HG03060 (cell line): ENCODE measurements around the gene PSTPIP2.
"Not testable (repeated sequence)": the region's sequence is repeated elsewhere in the genome, so short reads cannot be mapped to it uniquely, and the experiment has no call there.

Experiments
- ATAC-seq: cut with Tn5 transposase; IDR thresholded peaks from one replicate; pipeline ENCODE4 v1.9.1; 2021; ENCODE audit warnings: low read depth, moderate number of reproducible peaks; ENCODE audit not compliant: unreplicated experiment

Gene PSTPIP2, protein sequence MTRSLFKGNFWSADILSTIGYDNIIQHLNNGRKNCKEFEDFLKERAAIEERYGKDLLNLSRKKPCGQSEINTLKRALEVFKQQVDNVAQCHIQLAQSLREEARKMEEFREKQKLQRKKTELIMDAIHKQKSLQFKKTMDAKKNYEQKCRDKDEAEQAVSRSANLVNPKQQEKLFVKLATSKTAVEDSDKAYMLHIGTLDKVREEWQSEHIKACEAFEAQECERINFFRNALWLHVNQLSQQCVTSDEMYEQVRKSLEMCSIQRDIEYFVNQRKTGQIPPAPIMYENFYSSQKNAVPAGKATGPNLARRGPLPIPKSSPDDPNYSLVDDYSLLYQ

DNA sequence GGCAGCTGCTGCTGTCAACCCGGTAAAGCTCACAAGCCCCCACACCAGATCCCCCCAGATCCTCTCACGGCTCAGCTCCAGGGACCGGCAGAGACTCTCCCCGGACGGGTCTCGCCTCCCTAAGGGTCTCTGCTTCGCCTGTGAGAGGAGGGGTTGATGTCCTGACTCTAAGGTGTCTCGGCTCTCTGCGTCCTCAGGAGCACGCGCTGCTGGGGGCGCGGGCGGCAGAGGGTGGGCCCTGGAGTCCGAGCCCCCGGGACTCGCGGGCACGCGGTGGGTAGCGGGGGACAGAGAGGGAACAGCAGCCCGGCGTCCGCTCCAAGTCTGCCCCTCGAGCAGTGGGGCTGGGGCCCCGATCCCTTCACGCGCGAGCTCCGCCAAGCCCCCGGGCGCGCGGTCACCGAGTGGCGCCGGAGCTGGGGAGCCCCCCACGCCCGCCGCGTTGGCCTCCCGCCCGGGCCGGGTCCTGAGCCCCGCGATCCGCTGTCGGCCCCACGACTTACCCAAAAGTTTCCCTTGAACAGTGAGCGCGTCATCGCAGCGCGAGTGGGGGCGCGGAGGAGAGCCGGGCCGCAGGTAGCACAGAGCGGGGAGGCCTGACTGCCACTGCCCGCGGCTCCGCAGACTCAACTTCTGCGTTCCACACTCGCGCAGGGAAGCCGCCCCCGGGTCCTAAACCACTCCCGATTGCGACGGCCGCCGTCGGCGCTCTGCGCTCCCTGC, at the start of gene PSTPIP2:
TSS of gene PSTPIP2 (minus strand) at position 608 of the 723 bp plus-strand sequence. CDS start at position 536, 72 bp downstream.
- no peak for ATAC-seq

DNA sequence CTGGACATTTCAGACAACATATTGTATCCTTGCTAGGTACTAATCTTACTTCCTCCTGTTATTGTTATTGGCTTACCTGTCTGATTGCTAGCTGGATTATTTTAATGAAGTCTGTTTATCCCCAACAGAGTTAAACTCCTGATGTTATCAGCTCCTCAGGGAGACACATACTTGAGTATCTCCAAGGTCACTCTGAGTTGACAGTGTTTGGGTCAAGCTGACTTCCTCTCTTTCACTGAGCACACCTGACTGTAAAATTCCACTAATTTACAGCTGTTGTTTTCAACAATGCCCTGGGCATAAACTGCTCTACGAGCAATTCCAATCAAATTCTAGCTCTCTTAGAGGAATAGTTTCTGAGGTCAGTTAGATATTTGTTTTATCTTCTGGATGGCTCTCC, 41.7 kb upstream of the PSTPIP2 start:
- ATAC-seq, result no peak

DNA sequence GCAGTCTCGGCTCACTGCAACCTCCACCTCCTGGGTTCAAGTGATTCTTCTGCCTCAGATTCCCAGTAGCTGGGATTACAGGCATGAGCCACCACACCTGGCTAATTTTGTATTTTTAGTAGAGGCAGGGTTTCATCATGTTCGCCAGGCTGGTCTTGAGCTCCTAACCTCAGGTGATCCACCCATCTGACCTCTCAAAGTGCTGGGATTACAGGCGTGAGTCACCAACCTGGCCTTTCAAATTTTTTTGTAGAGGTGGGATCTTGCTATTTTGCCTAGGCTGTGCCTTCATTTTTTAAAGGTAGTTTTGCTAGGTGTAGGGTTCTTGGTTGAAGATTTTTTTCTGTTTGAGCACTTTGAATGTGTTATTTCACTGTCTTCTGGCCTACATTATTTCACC, 38.3 kb upstream of the PSTPIP2 start:
- no peak for ATAC-seq

DNA sequence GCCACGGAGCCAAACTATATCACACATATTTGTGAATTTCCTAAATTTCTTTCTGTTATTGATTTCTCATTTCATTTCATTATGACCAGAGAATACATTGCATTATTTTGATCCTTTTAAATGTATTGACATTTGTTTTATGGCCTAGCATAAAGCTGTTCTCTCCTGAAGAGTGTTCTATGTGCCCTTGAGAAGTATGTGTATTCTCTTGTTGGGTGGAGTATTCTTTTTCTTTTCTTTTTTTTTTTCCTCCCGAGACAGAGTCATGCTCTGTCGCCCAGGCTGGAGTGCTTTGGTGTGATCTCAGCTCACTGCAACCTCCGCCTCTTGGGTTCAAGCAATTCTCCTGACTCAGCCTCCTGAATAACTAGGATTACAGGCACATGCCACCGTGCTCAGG, 37.3 kb upstream of the PSTPIP2 start:
- no peak for ATAC-seq

DNA sequence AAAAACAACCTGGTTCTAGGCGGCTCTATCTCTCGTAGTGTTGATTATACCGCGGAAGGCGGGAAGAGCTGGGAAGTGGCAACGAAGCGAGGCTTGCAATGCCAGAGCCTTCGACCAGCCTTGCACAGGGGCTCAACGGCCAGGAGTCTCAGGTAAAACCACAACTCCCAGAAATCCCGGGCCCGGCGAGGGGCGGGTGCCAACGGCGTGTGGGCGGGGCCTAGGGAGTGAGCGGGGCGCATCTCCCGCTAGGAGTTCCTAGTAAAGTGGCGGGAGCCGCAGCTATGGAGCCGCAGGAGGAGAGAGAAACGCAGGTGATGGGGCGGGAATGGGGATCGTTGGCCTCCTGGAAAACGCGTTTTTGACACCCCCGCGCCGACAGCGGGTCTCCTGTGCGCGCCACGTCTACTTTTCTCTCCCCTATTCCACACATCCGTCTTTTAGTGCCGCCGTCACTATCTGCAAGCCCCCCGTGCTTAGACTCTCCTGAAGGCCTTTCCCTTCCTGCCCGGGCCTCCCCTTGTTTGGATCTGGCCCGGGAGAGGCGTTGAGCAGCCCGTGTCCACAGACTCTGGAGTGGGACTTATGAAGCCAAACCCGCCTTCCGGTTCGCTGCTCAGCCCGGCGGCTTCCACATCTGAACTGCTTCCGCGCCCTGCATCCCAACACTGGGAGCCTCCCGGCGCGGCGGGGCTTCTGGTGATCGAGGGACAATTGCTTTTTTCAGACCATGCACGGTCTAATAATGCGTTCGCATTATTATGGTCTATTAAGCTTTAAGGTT, 32.3 kb upstream of the PSTPIP2 start, which contains the start of gene HAUS1:
TSS of gene HAUS1 (plus strand) at position 258 of the 784 bp plus-strand sequence. CDS start at position 285, 27 bp downstream.
- peak; percentile 44 for ATAC-seq

DNA sequence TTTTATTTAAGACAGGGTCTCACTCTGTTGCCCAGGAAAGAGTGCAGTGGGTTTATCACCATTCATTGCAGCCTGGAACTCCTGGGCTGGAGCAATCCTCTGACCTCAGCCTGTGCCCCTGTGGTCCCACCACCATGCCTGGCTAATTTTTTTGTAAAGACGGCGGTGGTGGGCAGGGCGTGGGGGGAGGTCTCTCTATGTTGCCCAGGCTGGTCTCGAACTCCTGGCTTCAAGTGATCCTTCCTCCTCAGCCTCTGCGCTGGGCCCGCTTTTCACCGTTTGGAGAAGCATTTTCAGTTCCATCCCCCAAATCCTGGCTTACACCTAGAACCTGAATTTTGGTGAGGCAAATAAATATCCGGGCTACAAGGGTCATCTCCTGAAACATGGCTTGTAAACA, 27.4 kb upstream of the PSTPIP2 start:
- no peak for ATAC-seq

DNA sequence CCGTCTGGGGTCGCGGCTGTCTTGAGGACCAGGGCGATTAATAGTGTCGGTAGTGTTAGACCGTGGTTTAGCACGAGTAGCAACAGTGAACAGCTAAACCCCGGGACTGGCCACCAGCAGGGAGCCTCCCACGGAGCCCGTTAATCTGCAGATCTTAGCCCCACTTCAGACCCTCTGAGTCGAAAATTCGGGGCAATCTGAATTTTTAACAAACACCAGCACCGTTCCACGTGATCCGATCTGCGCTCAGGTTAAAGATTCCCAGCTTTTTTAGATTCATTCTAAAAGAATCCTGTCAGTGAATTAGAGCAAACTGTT, 26.5 kb upstream of the PSTPIP2 start:
- no peak for ATAC-seq

DNA sequence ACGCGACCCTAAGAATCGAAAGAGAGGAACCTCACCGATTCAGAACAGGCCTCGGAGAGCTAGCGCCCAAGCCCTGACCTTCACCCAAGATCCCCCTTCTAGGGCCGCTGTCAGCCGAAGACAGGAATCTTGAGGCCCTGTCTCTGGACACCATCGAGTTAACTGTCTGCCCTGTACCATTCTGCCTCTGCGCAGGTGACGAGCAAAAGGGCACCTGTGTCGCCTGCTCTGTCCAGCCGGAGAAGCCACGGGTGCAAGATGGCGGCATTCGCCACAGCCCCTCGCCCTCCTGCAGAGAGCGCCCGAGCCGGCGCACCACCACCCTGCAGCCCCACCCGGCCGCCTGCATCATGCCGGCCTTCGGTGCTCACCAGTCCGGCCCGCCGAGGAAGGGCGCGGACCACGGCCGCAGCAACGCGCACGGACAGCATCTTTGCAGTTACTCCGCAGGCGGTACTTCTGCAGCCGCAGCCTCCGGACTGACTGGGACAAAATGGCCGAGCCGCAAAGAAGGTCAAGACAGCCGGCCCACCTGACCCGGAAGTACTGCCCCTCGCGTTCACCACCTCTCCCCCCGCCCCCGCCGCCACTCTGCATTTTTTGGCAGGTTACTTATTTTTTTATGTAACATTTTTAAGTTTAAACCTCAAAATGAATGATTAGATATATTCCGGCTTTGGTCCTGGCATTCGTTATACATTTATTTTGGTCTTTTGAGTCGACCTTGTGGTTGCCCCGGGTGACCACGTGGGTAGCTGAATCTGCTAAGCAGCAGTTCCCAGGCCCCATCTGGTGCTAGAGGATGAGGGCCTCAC, 25.9 kb upstream of the PSTPIP2 start, which contains the start of gene ATP5F1A:
TSS of gene ATP5F1A (minus strand) at position 496 of the 815 bp plus-strand sequence. CDS start at position 431, 65 bp downstream.
- ATAC-seq, result peak; percentile 77

DNA sequence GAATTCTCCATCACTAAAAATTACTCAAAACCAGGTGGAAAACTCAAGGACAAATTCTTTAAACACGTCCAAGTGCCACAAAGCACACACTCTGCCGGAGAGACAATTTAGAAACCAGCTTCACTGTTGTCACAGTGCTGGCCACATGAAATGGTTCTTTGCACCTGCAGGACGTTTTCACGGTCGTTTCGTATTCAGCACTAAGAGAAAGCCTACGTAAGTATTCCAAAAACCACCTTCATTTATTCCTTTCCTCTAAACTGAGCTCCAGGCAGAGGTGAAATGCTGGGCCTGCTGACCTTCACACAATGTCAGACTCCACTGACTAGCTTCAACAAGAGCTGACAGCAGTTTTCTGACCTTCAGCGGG, 25.4 kb upstream of the PSTPIP2 start:
- no peak for ATAC-seq

DNA sequence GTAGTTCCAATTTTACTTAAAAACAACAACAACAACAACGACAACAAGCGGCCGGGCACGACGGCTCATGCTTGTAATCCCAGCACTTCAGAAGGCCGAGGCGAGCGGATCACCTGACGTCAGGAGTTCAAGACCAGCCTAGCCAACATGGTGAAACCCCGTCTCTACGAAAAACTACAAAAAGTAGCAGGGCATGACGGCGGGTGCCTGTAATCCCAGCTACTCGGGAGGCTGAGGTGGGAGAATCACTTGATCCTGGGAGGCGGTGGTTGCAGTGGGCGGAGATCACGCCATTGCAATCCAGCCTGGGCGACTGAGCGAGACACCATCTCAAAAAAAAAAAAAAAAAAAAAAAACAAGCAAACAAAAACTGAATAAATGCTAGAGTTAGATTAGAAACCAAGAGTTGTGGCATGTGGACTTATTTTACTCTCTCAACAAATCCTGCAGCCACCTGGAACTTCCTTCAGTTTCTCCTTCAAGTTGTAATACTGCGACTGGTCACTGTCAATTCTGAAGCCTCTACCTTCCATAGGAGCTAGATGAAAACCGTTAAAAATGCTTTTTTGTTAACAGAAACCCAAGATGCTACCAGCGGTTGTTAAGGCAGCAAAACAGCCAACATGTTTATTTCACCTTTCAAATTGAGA, 24.7 kb upstream of the PSTPIP2 start:
- no peak for ATAC-seq

DNA sequence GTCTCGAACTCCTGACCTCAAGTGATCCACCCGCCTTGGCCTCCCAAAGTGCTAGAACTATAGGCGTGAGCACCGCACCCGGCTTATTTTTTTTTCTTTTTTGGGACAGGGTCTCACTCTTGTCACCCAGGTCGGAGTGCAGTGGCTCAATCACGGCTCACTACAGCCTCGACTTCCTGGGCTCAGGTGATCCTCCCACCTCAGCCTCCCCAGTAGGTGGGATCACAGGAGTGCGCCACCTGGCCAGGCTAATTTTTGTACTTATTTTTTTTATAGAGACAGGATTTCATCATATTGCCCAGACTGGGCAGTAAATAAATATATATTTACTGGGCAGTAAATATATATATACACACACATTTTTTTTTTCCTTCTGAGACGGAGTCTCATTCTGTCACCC, 23.5 kb upstream of the PSTPIP2 start:
- ATAC-seq, result no peak

DNA sequence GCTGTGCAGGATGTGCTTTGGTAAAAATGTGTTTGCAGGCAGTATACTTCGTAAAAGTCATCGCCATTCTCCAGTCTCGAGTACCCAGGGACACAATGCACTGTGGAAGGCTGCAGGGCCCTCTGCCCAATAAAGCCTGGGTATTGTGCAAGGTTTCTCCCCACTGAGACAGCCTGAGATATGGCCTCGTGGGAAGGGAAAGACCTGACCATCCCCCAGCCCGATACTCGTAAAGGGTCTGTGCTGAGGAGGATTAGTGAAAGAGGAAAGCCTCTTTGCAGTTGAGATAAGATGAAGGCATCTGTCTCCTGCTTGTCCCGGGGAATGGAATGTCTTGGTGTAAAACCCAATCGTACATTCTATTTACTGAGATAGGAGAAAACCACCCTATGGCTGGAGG, 16.4 kb upstream of the PSTPIP2 start:
- ATAC-seq, result not testable (repeated sequence)

DNA sequence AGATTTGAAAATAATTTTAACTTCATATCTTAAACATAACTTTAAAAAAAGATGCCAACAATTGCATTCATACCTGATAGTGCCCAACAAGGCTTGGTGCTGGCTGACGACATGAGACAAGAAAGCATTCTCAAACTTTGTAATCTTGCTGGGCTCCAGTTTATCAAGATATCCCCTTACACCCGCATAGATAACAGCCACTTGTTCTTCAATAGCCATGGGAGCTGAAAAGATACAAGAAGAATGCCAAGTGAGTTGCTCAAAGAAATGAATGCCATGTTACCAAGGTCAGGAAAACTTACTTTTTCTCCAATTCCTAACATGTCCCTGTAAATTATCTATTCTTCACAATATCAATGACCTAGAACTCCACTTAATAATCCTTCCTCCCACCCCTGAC, 12.4 kb upstream of the PSTPIP2 start:
- no peak for ATAC-seq

DNA sequence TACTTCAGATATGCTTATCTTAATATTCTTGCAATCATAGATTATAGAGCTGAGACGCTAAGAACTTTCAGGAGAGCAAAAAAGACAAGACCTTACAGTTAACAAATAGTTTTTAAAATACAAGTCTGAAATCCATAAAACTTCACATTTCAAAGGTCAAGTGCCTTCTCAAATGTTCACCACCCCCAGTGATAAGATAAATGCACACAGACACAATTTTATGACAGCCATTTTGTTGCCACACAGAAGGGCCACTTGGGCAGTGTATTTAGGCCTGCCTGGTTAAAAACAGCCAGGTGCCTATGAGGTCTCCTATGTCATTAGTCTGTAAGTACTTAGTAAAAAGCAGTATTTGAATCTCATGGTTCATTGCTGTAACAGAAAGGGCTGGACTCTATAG, 8.1 kb upstream of the PSTPIP2 start:
- ATAC-seq, result no peak

DNA sequence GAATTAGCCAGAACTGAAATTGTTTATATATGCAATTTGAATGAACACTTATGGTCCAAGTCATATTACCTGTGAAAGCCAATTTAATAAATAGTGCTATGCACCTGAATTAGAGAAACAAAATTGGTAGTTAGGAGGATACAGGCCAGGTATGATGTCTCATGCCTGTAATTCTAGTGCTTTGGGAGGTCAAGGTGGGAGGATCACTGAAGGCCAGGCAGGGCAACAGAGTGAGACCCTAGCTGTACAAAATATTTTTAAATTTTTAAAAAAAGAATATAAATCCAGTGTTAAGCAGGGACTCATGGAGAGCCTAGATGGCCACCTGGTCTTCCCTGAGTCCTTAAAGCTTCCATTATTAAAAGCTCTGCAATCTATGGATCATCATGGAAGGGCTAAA, 7.3 kb upstream of the PSTPIP2 start:
- no peak for ATAC-seq

DNA sequence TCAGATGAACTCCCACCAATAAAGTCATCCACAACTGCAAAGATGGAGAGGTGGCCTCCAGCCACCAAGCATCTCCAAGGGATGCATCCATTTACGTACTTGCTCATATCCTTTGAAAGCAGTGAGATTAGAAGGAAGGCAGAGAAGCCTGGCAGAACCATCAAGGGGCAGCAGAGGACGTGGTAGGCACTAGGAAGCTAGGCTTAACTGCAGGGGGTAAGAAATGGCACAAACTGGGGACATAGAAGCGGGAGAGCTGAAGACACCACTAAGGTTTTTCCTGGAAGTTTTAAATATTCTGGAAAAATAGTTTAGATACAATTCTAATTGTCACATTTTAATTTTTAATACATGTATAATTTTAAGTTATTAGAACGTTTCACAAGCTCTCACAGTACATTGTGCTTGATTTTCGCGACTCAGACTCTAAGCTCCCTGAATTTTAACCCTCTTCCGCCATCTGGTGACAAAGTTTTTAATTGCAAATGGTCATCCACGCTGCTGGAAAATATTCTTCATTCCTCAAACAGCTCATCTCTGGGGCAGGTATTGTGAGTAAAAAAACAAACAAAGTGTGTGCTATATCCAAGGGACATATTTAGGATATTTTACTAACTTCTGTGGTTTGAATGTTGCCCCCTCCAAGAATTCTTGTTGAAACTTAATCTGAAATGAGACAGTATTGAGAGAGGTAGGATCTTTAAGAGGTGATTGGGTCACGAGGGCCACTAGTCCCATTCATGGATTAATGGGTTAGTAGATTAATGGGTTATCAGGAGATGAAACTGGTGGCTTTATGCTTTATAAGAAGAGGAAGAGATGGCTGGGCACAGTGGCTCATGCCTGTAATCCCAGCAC, 1.6 kb upstream of the PSTPIP2 start:
- ATAC-seq, result no peak

DNA sequence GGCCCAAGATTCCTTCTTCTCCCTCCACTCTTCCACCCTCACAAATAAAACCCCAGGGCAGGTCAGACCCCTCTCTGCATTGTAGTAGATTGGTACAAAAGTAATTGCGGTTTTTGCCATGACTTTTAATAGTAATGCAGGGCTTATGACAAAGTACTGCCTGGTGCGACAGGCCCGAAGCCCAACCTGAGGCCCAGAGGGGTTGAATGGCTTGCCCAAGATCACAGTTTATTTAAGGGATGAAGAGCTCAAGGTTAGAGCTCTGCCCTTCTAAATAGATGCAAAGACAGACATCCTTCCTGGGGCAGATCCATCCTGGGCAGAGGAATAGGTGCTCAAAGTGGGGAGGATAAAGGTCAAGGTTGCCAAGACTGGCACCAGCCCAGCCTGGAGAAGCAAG, 899 bp upstream of the PSTPIP2 start:
- no peak for ATAC-seq

DNA sequence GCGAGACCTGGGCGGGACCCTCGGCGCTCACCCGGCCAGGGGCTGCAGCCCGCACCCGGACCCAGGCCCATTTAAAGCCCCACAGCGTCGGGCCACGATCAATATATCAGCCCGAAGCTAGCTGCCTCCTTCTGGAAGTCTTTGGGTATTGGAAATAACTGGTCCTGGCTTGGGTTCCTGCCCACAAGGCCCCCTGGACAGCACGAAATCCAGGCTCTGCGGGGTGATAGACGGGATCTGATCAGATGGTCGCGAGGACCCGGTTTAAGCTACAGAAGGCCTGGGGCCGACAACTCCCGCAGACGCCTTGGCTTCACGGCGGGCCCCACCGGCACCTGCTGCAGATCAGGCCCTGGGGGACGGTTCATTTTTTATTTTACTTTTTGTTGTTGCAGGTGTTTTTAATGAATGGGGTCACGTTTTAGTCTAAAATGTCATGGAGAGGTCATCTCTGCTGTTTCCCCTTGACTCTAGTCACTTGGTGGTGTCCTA, 362 bp upstream of the PSTPIP2 start:
- no peak for ATAC-seq
